H9 (cell line): ENCODE data around the gene KRT3. TPM values are rescaled to one million over a fixed set of nuclear protein-coding genes. Genes with fewer than 3 reads are reported as not detected.
"Not testable (repeated sequence)": the region's sequence is repeated elsewhere in the genome, so short reads cannot be mapped to it uniquely, and the experiment has no call there.

ENCODE experiments used
- DNase-seq: peaks from one replicate; pipeline ENCODE4 v3.0.0-alpha.2; 2017
- H2AFZ ChIP-seq: one replicate; pipeline ENCODE4 v1.6.1; 2013; ENCODE audit warnings: mild to moderate bottlenecking, low read length, control low read depth, moderate library complexity
- H2AK5ac ChIP-seq: 2 replicates; pipeline ENCODE4 v1.6.1; 2013; ENCODE audit warnings: low read length, control low read depth, mixed read lengths; ENCODE audit not compliant: insufficient read length
- H2BK120ac ChIP-seq: one replicate; pipeline ENCODE4 v1.6.1; 2013; ENCODE audit warnings: low read depth, mild to moderate bottlenecking, low read length, control low read depth, inconsistent platforms; ENCODE audit not compliant: poor library complexity, severe bottlenecking
- H2BK12ac ChIP-seq: 2 replicates; pipeline ENCODE4 v1.6.1; 2013; ENCODE audit warnings: low read length, control low read depth, mixed read lengths, low read depth; ENCODE audit not compliant: insufficient read length
- H2BK15ac ChIP-seq: 2 replicates; pipeline ENCODE4 v1.6.1; 2013; ENCODE audit warnings: low read depth, low read length, control low read depth
- H2BK20ac ChIP-seq: one replicate; pipeline ENCODE4 v1.6.1; 2013; ENCODE audit warnings: low read depth, mild to moderate bottlenecking, low read length, control low read depth, inconsistent platforms; ENCODE audit not compliant: poor library complexity, severe bottlenecking
- H2BK5ac ChIP-seq: 2 replicates; pipeline ENCODE4 v1.6.1; 2013; ENCODE audit warnings: low read length, control low read depth, mixed read lengths; ENCODE audit not compliant: insufficient read length
- H3K14ac ChIP-seq: 2 replicates; pipeline ENCODE4 v1.6.1; 2013; ENCODE audit warnings: low read length, control low read depth; ENCODE audit not compliant: insufficient read depth
- H3K18ac ChIP-seq: 2 replicates; pipeline ENCODE4 v1.6.1; 2013; ENCODE audit warnings: low read depth, mild to moderate bottlenecking, mixed read lengths, low read length, control low read depth; ENCODE audit not compliant: insufficient read length
- H3K23ac ChIP-seq: 2 replicates; pipeline ENCODE4 v1.6.1; 2013; ENCODE audit warnings: low read length, control low read depth, mixed read lengths, low read depth; ENCODE audit not compliant: insufficient read length
- H3K23me2 ChIP-seq: 2 replicates; pipeline ENCODE4 v1.6.1; 2013; ENCODE audit warnings: low read depth, mild to moderate bottlenecking, mixed read lengths, low read length, control low read depth; ENCODE audit not compliant: insufficient read length, poor library complexity, severe bottlenecking
- H3K27ac ChIP-seq: 2 replicates; pipeline ENCODE4 v1.5.1; 2013; ENCODE audit warnings: low read length, control low read depth, mixed read lengths, low read depth; ENCODE audit not compliant: insufficient read length
- H3K27me3 ChIP-seq: 2 replicates; pipeline ENCODE4 v1.6.1; 2013; ENCODE audit warnings: low read length, control low read depth, inconsistent platforms; ENCODE audit not compliant: insufficient read depth
- H3K4ac ChIP-seq: 2 replicates; pipeline ENCODE4 v1.6.1; 2013; ENCODE audit warnings: low read depth, mild to moderate bottlenecking, control low read depth, inconsistent platforms, low read length, moderate library complexity
- H3K4me1 ChIP-seq: 2 replicates; pipeline ENCODE4 v1.6.1; 2013; ENCODE audit warnings: low read length, control low read depth, inconsistent platforms; ENCODE audit not compliant: insufficient read depth
- H3K4me2 ChIP-seq: 2 replicates; pipeline ENCODE4 v1.6.1; 2013; ENCODE audit warnings: low read length, control low read depth, mixed read lengths; ENCODE audit not compliant: insufficient read length, insufficient read depth
- H3K56ac ChIP-seq: 2 replicates; pipeline ENCODE4 v1.6.1; 2013; ENCODE audit warnings: low read depth, mild to moderate bottlenecking, mixed read lengths, low read length, control low read depth; ENCODE audit not compliant: insufficient read length
- H3K79me1 ChIP-seq: 2 replicates; pipeline ENCODE4 v1.6.1; 2013; ENCODE audit warnings: low read depth, mild to moderate bottlenecking, moderate library complexity, low read length, control low read depth, inconsistent platforms; ENCODE audit not compliant: insufficient read depth, poor library complexity, severe bottlenecking
- H3K79me2 ChIP-seq: 2 replicates; pipeline ENCODE4 v1.6.1; 2013; ENCODE audit warnings: low read length, control low read depth, inconsistent platforms; ENCODE audit not compliant: insufficient read depth
- H3K9ac ChIP-seq: 2 replicates; pipeline ENCODE4 v1.6.1; 2013; ENCODE audit warnings: low read length, control low read depth, mixed read lengths; ENCODE audit not compliant: insufficient read length; ENCODE audit errors: extremely low read depth
- H3K9me3 ChIP-seq: one replicate; pipeline ENCODE4 v1.6.1; 2013; ENCODE audit warnings: low read depth, low read length, inconsistent platforms; ENCODE audit not compliant: control insufficient read depth
- H3T11ph ChIP-seq: one replicate; pipeline ENCODE4 v1.6.1; 2013; ENCODE audit warnings: mild to moderate bottlenecking, low read length, control low read depth, inconsistent platforms
- H4K20me1 ChIP-seq: one replicate; pipeline ENCODE4 v1.6.1; 2013; ENCODE audit not compliant: control insufficient read depth, insufficient read length, insufficient read depth
- H4K5ac ChIP-seq: 2 replicates; pipeline ENCODE4 v1.6.1; 2013; ENCODE audit warnings: low read depth, mild to moderate bottlenecking, mixed read lengths, low read length, control low read depth; ENCODE audit not compliant: insufficient read length
- H4K8ac ChIP-seq: replicated peaks from 2 replicates; pipeline ENCODE4 v1.6.1; 2013; ENCODE audit warnings: low read length, control low read depth, mixed read lengths, low read depth; ENCODE audit not compliant: insufficient read length
- H4K91ac ChIP-seq: 2 replicates; pipeline ENCODE4 v1.6.1; 2013; ENCODE audit warnings: low read depth, mild to moderate bottlenecking, moderate library complexity, mixed read lengths, low read length, control low read depth; ENCODE audit not compliant: insufficient read length
- H3K27ac Mint-ChIP-seq, 3 experiments: 2 replicates in 2 of 3; 3 replicates in 1 of 3; pipeline ENCODE4 v1.8.0; 2020 to 2021; ENCODE audit warnings: mixed read lengths in 3 of 3, mild to moderate bottlenecking in 1 of 3, moderate library complexity in 1 of 3
- H3K27me3 Mint-ChIP-seq: 2 replicates; pipeline ENCODE4 v1.8.0; 2021; ENCODE audit warnings: low read depth, mild to moderate bottlenecking, moderate library complexity, mixed read lengths
- H3K36me3 Mint-ChIP-seq, 3 experiments: 2 replicates in 2 of 3; 3 replicates in 1 of 3; pipeline ENCODE4 v1.8.0; 2020 to 2021; ENCODE audit warnings: low read depth in 3 of 3, mixed read lengths in 3 of 3; ENCODE audit not compliant: insufficient read depth in 1 of 3
- H3K4me1 Mint-ChIP-seq, 2 experiments: 2 replicates each; pipeline ENCODE4 v1.8.0; 2020; ENCODE audit warnings: mixed read lengths in 2 of 2
- H3K4me3 Mint-ChIP-seq, 2 experiments: 2 replicates in 1 of 2; 3 replicates in 1 of 2; pipeline ENCODE4 v1.8.0; 2020 to 2021; ENCODE audit warnings: mild to moderate bottlenecking in 2 of 2, mixed read lengths in 2 of 2, moderate library complexity in 1 of 2
- H3K9me3 Mint-ChIP-seq, 2 experiments: 2 replicates in 1 of 2; 3 replicates in 1 of 2; pipeline ENCODE4 v1.8.0; 2020; ENCODE audit warnings: mild to moderate bottlenecking in 2 of 2, mixed read lengths in 2 of 2, moderate library complexity in 1 of 2
- WGBS: extraction: QIAGEN DNeasy Blood & Tissue Kit; methylation state at CpG from one replicate; pipeline ENCODE4 v1.1.7; 2013; ENCODE audit warnings: missing lambda C conversion rate, low lambda C conversion rate, mixed read lengths; ENCODE audit not compliant: insufficient read length; ENCODE audit errors: extremely low coverage; 5-methylcytosine and 5-hydroxymethylcytosine counted together
- total RNA-seq: library from RNA; stranded (reverse); gene quantifications from 2 replicates; pipeline ENCODE4 v1.2.1, GENCODE V29; 2021
- TF ChIP-seq, protein P1 (sequence below): fragments of 200-600 bp; sonication (generic); conservative IDR thresholded peaks from 3 replicates; pipeline ENCODE4 v1.8.0; 2021; ENCODE audit warnings: antibody characterized with exemption, mild to moderate bottlenecking

KRT3 gene
- total RNA-seq, 1 experiment from 2014 or later: not detected

DNA sequence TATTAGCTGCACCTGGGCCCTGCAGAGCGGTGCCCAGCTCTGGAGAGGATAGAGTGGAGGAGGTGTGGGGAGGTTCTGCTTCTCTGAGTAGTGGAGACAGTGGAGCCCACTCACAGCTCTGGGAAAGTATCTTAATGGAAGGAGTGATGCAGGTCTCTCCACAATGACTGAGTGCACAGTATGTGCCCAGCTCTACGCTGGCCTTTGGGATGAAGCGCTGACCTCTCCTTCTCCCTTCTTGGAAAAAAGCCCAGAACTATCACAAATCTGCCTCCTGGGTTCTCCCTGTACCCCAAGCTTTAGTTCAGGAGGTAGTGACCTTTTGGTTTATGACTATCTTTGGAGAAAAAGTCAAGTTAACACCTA lies 495 bp upstream of the KRT3 start:
- peaks cover 3% of the 10 kb centered on the region for H4K20me1 ChIP-seq
- H4K5ac ChIP-seq: no peak overlapping the region
- no peak overlapping the region for H2AFZ ChIP-seq
- Mint-ChIP-seq H3K27me3 (peaks cover 2% of the 10 kb centered on the region), H3K9me3 (no peaks in the 10 kb centered on the region), H3K4me1 (peaks cover 18 to 26% of the 10 kb centered on the region in 2 experiments), H3K4me3 (no peak overlapping the region), H3K27ac (no peak overlapping the region), H3K36me3 (no peaks in the 10 kb centered on the region)
- H2BK20ac ChIP-seq: no peak overlapping the region
- TF ChIP-seq, protein P1, sequence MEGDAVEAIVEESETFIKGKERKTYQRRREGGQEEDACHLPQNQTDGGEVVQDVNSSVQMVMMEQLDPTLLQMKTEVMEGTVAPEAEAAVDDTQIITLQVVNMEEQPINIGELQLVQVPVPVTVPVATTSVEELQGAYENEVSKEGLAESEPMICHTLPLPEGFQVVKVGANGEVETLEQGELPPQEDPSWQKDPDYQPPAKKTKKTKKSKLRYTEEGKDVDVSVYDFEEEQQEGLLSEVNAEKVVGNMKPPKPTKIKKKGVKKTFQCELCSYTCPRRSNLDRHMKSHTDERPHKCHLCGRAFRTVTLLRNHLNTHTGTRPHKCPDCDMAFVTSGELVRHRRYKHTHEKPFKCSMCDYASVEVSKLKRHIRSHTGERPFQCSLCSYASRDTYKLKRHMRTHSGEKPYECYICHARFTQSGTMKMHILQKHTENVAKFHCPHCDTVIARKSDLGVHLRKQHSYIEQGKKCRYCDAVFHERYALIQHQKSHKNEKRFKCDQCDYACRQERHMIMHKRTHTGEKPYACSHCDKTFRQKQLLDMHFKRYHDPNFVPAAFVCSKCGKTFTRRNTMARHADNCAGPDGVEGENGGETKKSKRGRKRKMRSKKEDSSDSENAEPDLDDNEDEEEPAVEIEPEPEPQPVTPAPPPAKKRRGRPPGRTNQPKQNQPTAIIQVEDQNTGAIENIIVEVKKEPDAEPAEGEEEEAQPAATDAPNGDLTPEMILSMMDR: no peak
- no peak overlapping the region for H3K14ac ChIP-seq
- H3T11ph ChIP-seq: no peak overlapping the region
- no peak overlapping the region for H2AK5ac ChIP-seq
- no peak for DNase-seq
- no CpG with 5 or more reads among the region's 3 CpGs for WGBS
- H3K18ac ChIP-seq: no peak overlapping the region
- H3K4me1 ChIP-seq: peaks cover 8% of the 10 kb centered on the region; the same call in 1 of the 2 replicates
- H3K79me1 ChIP-seq: no peaks in the 10 kb centered on the region
- H2BK120ac ChIP-seq: no peak overlapping the region
- H4K8ac ChIP-seq: no peak overlapping the region
- H3K4me2 ChIP-seq: no peak overlapping the region
- H3K23me2 ChIP-seq: no peaks in the 10 kb centered on the region
- H3K27ac ChIP-seq: no peak overlapping the region
- no peak overlapping the region for H2BK15ac ChIP-seq
- H3K27me3 ChIP-seq: no peaks in the 10 kb centered on the region
- no peaks in the 10 kb centered on the region for H3K9me3 ChIP-seq
- no peak overlapping the region for H3K4ac ChIP-seq
- H2BK5ac ChIP-seq: no peak overlapping the region
- H3K79me2 ChIP-seq: no peaks in the 10 kb centered on the region
- no peak overlapping the region for H3K23ac ChIP-seq
- no peak overlapping the region for H2BK12ac ChIP-seq
- no peak overlapping the region for H3K9ac ChIP-seq
- no peak overlapping the region for H4K91ac ChIP-seq
- H3K56ac ChIP-seq: no peak overlapping the region

GRCh38 chr12:52795332-52795674 lies 614 bp downstream of the KRT3 start:
- H2BK120ac ChIP-seq, H3K56ac ChIP-seq, H3K18ac ChIP-seq, H2BK12ac ChIP-seq, H3T11ph ChIP-seq, H4K91ac ChIP-seq, H3K23ac ChIP-seq, H3K4me3 Mint-ChIP-seq, H3K9me3 Mint-ChIP-seq, H3K27me3 ChIP-seq, H4K5ac ChIP-seq, H3K27ac Mint-ChIP-seq, H3K4me1 ChIP-seq, H3K9ac ChIP-seq, DNase-seq, H2BK20ac ChIP-seq, H3K14ac ChIP-seq, H3K36me3 Mint-ChIP-seq, H3K4me2 ChIP-seq, H4K8ac ChIP-seq, H2BK5ac ChIP-seq, H3K23me2 ChIP-seq, H2AK5ac ChIP-seq, H3K79me1 ChIP-seq, H2AFZ ChIP-seq, H3K27me3 Mint-ChIP-seq, H3K27ac ChIP-seq, H3K4ac ChIP-seq, H2BK15ac ChIP-seq, H4K20me1 ChIP-seq, H3K9me3 ChIP-seq, H3K79me2 ChIP-seq: not testable (repeated sequence)
- H3K4me1 Mint-ChIP-seq: peaks cover 10 to 16% of the 10 kb centered on the region in 2 experiments
- WGBS: no CpG with 5 or more reads among the region's 2 CpGs
